ENCODE data around the gene ANKRD6.

The ANKRD6 gene

GRCh38 chr6:89433252-89434149, 549 bp downstream of the ANKRD6 start:
- Histone ChIP-seq H3K9me3 (no peaks in the 10 kb centered on the region), H3K36me3 (no peaks in the 10 kb centered on the region), H3K4me3 (peak overlapping the region; percentile 76 to 94), H3K27ac (peak overlapping the region; percentile 76 to 79), H3K4me1 (peaks cover 0 to 23% (median 9%) of the 10 kb centered on the region in 4 donors), H3K27me3 (no peaks in the 10 kb centered on the region)
- TF ChIP-seq, protein P1, sequence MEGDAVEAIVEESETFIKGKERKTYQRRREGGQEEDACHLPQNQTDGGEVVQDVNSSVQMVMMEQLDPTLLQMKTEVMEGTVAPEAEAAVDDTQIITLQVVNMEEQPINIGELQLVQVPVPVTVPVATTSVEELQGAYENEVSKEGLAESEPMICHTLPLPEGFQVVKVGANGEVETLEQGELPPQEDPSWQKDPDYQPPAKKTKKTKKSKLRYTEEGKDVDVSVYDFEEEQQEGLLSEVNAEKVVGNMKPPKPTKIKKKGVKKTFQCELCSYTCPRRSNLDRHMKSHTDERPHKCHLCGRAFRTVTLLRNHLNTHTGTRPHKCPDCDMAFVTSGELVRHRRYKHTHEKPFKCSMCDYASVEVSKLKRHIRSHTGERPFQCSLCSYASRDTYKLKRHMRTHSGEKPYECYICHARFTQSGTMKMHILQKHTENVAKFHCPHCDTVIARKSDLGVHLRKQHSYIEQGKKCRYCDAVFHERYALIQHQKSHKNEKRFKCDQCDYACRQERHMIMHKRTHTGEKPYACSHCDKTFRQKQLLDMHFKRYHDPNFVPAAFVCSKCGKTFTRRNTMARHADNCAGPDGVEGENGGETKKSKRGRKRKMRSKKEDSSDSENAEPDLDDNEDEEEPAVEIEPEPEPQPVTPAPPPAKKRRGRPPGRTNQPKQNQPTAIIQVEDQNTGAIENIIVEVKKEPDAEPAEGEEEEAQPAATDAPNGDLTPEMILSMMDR (IDR thresholded peaks at IDR 0.05): no peak
- intact Hi-C loops (cut with DNase I; ENCODE audit: low total_unique reads): loop anchor here (1.0 kb wide), 1 partner anchor 177 kb away; no protein-coding TSS in a partner anchor
- peak; percentile 37 to 68 for DNase-seq

GRCh38 chr6:89434150-89434499, 1.2 kb downstream of the ANKRD6 start:
- H3K27me3 ChIP-seq: no peaks in the 10 kb centered on the region
- TF ChIP-seq, protein P1 (IDR thresholded peaks at IDR 0.05): no peak
- no peaks in the 10 kb centered on the region for H3K9me3 ChIP-seq
- peak overlapping the region; percentile 76 to 94 for H3K4me3 ChIP-seq
- H3K27ac ChIP-seq: peak overlapping the region; percentile 76 to 79
- H3K4me1 ChIP-seq: peaks cover 0 to 23% (median 9%) of the 10 kb centered on the region in 4 donors
- H3K36me3 ChIP-seq: no peaks in the 10 kb centered on the region
- no peak for DNase-seq
- intact Hi-C loops (cut with DNase I; ENCODE audit: low total_unique reads): no loop called here

DNA sequence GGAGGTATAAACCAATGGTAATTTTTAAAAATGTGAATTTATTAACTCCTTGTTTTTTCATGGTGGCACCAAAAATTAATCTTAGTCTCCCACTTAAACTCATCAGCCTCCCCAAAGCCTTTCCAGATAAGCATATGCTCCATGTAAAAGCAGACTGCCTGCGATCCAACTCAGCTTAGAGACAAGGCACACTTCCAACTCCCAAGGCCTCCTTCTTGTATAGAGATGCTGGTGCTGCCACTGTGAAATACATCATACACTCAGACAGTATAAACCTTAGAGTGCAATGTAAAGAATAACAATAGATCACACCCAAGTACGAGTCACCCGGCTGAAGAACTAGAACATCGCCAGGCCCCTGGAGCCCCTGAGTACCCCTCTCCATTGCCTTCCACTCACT, 2.0 kb downstream of the ANKRD6 start:
- intact Hi-C loops (cut with DNase I; ENCODE audit: low total_unique reads): no loop called here
- peak overlapping the region in 1 of 2 donors; percentile 22 for H3K27ac ChIP-seq
- DNase-seq: no peak

DNA sequence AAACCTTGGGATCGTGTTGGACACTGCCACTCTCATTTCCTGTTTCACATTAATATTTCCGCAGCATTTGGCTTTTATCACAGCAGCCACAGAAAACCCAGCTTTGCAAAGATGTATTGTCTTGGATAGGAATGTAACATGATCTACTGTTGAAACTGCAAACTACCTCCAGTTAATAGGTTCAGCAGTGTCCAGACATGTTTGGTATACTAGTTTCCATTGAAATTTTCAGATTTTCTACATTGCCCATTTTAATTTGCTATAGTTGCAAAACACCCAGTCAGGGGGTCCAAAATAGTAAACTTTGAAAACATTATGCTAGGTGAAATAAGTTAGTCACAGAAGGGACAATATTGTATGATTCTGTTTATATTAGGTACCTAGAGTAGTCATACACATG, 3.3 kb downstream of the ANKRD6 start:
- DNase-seq: no peak
- intact Hi-C loops (cut with DNase I; ENCODE audit: low total_unique reads): no loop called here
- TF ChIP-seq, protein P1 (IDR thresholded peaks at IDR 0.05): no peak
- Histone ChIP-seq H3K27me3 (no peaks in the 10 kb centered on the region), H3K9me3 (no peaks in the 10 kb centered on the region), H3K36me3 (no peaks in the 10 kb centered on the region), H3K4me3 (no peak overlapping the region), H3K4me1 (peaks cover 0 to 23% (median 9%) of the 10 kb centered on the region in 4 donors), H3K27ac (no peak overlapping the region)

More for the DNA sequence above, 2.0 kb downstream of the ANKRD6 start:
- TF ChIP-seq, protein P1 (IDR thresholded peaks at IDR 0.05): no peak
- H3K36me3 ChIP-seq: no peaks in the 10 kb centered on the region
- no peaks in the 10 kb centered on the region for H3K27me3 ChIP-seq
- H3K4me1 ChIP-seq: peaks cover 0 to 23% (median 9%) of the 10 kb centered on the region in 4 donors
- no peak overlapping the region for H3K4me3 ChIP-seq
- no peaks in the 10 kb centered on the region for H3K9me3 ChIP-seq

- no peak overlapping the region for H3K27ac ChIP-seq
- H3K4me3 ChIP-seq: no peak overlapping the region
- no peak for DNase-seq
- H3K27me3 ChIP-seq: no peaks in the 10 kb centered on the region
- no peaks in the 10 kb centered on the region for H3K36me3 ChIP-seq
- no peaks in the 10 kb centered on the region for H3K9me3 ChIP-seq
- TF ChIP-seq, protein P1 (IDR thresholded peaks at IDR 0.05): no peak
- peaks cover 0 to 17% (median 7%) of the 10 kb centered on the region in 4 donors for H3K4me1 ChIP-seq
- intact Hi-C loops (cut with DNase I; ENCODE audit: low total_unique reads): no loop called here
Measured at GRCh38 chr6:89438248-89438647, 5.3 kb downstream of the ANKRD6 start.
